Measurements from ENCODE around the gene LCMT1. TPM values are rescaled to one million over a fixed set of nuclear protein-coding genes. Genes with fewer than 3 reads are reported as not detected.

LCMT1 gene
- total and polyA plus RNA-seq, 2 of the 13 experiments (the other 11 are each of a cell fraction or from before 2014, with no cell fraction given): 41.2 to 48.7 TPM

GRCh38 chr16:25134166-25134700, 22.7 kb downstream of the LCMT1 start:
- BruUV-seq (replicated peaks): no TSS peak
- H2AFZ ChIP-seq (ENCODE audit: low read length): no peak overlapping the region
- 93% methylated on average over 4 of the region's 4 CpGs for WGBS (ENCODE audit: low lambda C conversion rate)
- TF ChIP-seq PHF21A (CRISPR knock-in tag; IDR thresholded peaks at IDR 0.05) (no peak), ZNF460 (CRISPR knock-in tag; IDR thresholded peaks at IDR 0.05; ENCODE audit: borderline replicate concordance) (no peak), ZC3H13 (CRISPR knock-in tag; IDR thresholded peaks at IDR 0.05) (no peak), ZNF121 (CRISPR knock-in tag; IDR thresholded peaks at IDR 0.05) (no peak), THRA (CRISPR knock-in tag; IDR thresholded peaks at IDR 0.05; ENCODE audit: borderline replicate concordance) (no peak), SNAPC2 (CRISPR knock-in tag; IDR thresholded peaks at IDR 0.05) (no peak), ZBTB14 (CRISPR knock-in tag; IDR thresholded peaks at IDR 0.05) (no peak)
- no peak overlapping the region for H3K27ac ChIP-seq (ENCODE audit: extremely low read length, insufficient read depth, low read length)
- H4K20me1 ChIP-seq (ENCODE audit: insufficient read depth, low read length): no peaks in the 10 kb centered on the region
- H3K4me1 ChIP-seq (ENCODE audit: insufficient read depth, low read length): no peaks in the 10 kb centered on the region
- FAIRE-seq: no peak
- H3K9ac ChIP-seq (ENCODE audit: insufficient read depth, low read depth, low read length): no peak overlapping the region
- intact Hi-C loops (cut with micrococcal nuclease; ENCODE audit: unreplicated experiment): no loop called here
- H3K9me3 ChIP-seq (ENCODE audit: low read length): no peaks in the 10 kb centered on the region
- no peaks in the 10 kb centered on the region for H3K79me2 ChIP-seq (ENCODE audit: insufficient read depth, low read length)
- in situ Hi-C loops (cut with HindIII; ENCODE audit: extremely low pct_ligation_motif_present, low pct_unique_long_range_greater_than_20kb): no loop called here
- POLR2A ChIA-PET: no interaction called here
- no peak for DNase-seq (ENCODE audit: low spot score)
- H3K4me2 ChIP-seq (ENCODE audit: low read depth, low read length): no peak overlapping the region
- H3K36me3 ChIP-seq (replicated peaks in 1 of 2; ENCODE audit: control insufficient read depth in 1 of 2, insufficient read depth in 2 of 2, low read length in 2 of 2): peaks cover 17 to 56% of the 10 kb centered on the region in 2 experiments
- no peaks in the 10 kb centered on the region for H3K27me3 ChIP-seq (ENCODE audit: control insufficient read depth in 1 of 2, insufficient read depth in 2 of 2, low read length in 2 of 2)
- no peak overlapping the region for H3K4me3 ChIP-seq (replicated peaks in 1 of 3; ENCODE audit: insufficient read depth in 1 of 3, low read depth in 2 of 3, low read length in 3 of 3)
- CTCF ChIA-PET (ENCODE audit: low intra/inter-chr PET ratio, low total read pairs): no interaction called here
- ATAC-seq: no peak
